Anterior cingulate cortex (tissue), 58 donors: ENCODE data around the gene RNF213.

Experiments
- DNase-seq, 58 donors: peaks; one replicate each; lab custom pipeline; 2025; lab: John Stamatoyannopoulos, UW

The RNF213 gene

GRCh38 chr17:80337195-80337895, 76.7 kb downstream of the RNF213 start:
- DNase-seq, result no peak

GRCh38 chr17:80339118-80339517, 78.5 kb downstream of the RNF213 start:
- DNase-seq, result no peak

- no peak for DNase-seq
Measured at GRCh38 chr17:80339731-80340456, 79.2 kb downstream of the RNF213 start.

- no peak for DNase-seq
Measured at GRCh38 chr17:80345321-80345720, 84.7 kb downstream of the RNF213 start.

- no peak for DNase-seq
Measured at GRCh38 chr17:80345841-80346497, 85.3 kb downstream of the RNF213 start.

GRCh38 chr17:80346498-80347275, 86.0 kb downstream of the RNF213 start:
- no peak for DNase-seq

GRCh38 chr17:80347536-80347935, 86.9 kb downstream of the RNF213 start:
- no peak for DNase-seq

GRCh38 chr17:80347948-80348351, 87.3 kb downstream of the RNF213 start:
- DNase-seq, result no peak

- DNase-seq, result no peak
Measured at GRCh38 chr17:80348551-80349150, 88.0 kb downstream of the RNF213 start.

- no peak for DNase-seq
Measured at GRCh38 chr17:80349151-80349651, 88.5 kb downstream of the RNF213 start.

GRCh38 chr17:80349751-80350150, 89.1 kb downstream of the RNF213 start:
- DNase-seq, result no peak

- DNase-seq, result no peak
Measured at GRCh38 chr17:80352216-80352895, 91.7 kb downstream of the RNF213 start.

GRCh38 chr17:80352991-80353665, 92.5 kb downstream of the RNF213 start:
- DNase-seq, result no peak

GRCh38 chr17:80353718-80354275, 93.1 kb downstream of the RNF213 start:
- DNase-seq, result no peak

GRCh38 chr17:80354336-80354735, 93.7 kb downstream of the RNF213 start:
- peak in 1 of 58 donors; percentile 28 for DNase-seq

GRCh38 chr17:80356231-80356856, 95.7 kb downstream of the RNF213 start:
- no peak for DNase-seq

GRCh38 chr17:80358131-80358530, 97.5 kb downstream of the RNF213 start:
- no peak for DNase-seq

GRCh38 chr17:80358861-80359260, 98.2 kb downstream of the RNF213 start:
- no peak for DNase-seq
